Measurements from ENCODE around the gene FLCN.

FLCN gene

DNA sequence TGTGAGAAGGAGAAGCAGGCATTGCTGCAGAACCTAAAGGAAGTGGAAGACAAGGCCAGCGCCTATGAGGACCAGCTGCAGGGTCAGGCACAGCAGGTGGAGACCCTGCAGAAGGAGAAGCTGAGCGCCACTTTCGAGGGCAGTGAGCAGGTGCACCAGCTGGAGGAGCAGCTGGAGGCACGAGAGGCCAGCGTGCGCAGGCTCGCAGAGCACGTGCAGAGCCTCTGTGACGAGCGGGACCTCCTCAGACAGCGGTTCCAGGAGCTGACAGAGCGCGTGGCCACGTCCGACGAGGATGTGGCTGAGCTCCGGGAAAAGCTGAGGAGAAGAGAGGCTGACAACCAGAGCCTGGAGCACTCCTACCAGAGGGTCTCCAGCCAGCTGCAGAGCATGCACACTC lies 72.3 kb downstream of the FLCN start:
- no peak for DNase-seq

DNA sequence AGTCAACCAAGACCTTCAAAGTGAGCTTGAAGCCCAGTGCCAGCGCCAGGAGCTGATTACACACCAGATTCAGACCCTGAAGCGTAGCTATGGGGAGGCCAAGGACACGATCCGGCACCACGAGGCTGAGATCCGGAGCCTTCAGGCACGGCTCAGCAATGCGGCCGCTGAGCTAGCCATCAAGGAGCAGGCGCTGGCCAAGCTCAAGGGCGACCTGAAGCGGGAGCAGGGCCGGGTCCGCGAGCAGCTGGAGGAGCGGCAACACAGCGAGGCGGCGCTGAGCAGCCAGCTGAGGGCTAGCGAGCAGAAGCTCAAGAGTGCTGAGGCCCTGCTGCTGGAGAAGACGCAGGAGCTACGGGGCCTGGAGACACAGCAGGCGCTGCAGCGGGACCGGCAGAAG lies 72.8 kb downstream of the FLCN start:
- no peak for DNase-seq

All from DMS79 (cell line).